ENCODE measurements around the gene GARIN5A. TPM values are rescaled to one million over a fixed set of nuclear protein-coding genes. Genes with fewer than 3 reads are reported as not detected.

Gene GARIN5A
- total RNA-seq, 5 donors from 2014 or later (not counting 1 experiment from before 2014, with no cell fraction given) = 0.60 to 1.2 (median 0.67) TPM; not detected in 1

- peaks cover 0 to 2% of the 10 kb centered on the region in 2 experiments for H3K4me1 ChIP-seq (ENCODE audit: control insufficient read depth in 1 of 2, extremely low read depth in 1 of 2, insufficient read depth in 2 of 2, low read length in 2 of 2)
- no peak overlapping the region for H3K4me3 Mint-ChIP-seq
- H3K36me3 ChIP-seq (ENCODE audit: control insufficient read depth in 2 of 2, extremely low read depth in 1 of 2, insufficient read depth in 1 of 2, low read length in 1 of 2) = no peaks in the 10 kb centered on the region
- H3K9me3 Mint-ChIP-seq = no peaks in the 10 kb centered on the region
- H3K27me3 ChIP-seq (replicated peaks in 1 of 2; ENCODE audit: control insufficient read depth in 2 of 2, extremely low read depth in 1 of 2, insufficient read depth in 2 of 2, low read length in 1 of 2) = peaks cover 0 to 49% of the 10 kb centered on the region in 2 experiments
- 75% methylated on average over 23 of the region's 53 CpGs for WGBS (ENCODE audit: insufficient coverage)
- ChIA-PET CTCF (no interaction called here), POLR2A (no interaction called here)
- no peaks in the 10 kb centered on the region for H3K9me3 ChIP-seq
- H3K27ac Mint-ChIP-seq = no peak overlapping the region
- H3K36me3 Mint-ChIP-seq = no peaks in the 10 kb centered on the region
- peaks cover 0 to 2% (median 0%) of the 10 kb centered on the region in 3 donors for H3K4me1 Mint-ChIP-seq
- DNase-seq (no peak), ATAC-seq (replicated peaks in 1 of 4) (no peak)
- H3K4me3 ChIP-seq (ENCODE audit: control insufficient read depth in 1 of 2, extremely low read depth in 1 of 2, low read length in 1 of 2) = no peak overlapping the region
- peaks cover 0 to 12% of the 10 kb centered on the region in 2 donors for H3K27me3 Mint-ChIP-seq
- no peak overlapping the region for H3K27ac ChIP-seq (ENCODE audit: low read length)
Measured at GRCh38 chr19:50516964-50517703, 40.5 kb upstream of the GARIN5A start.

- ATAC-seq (replicated peaks in 1 of 4) (no peak), DNase-seq (no peak)
- no peak overlapping the region for H3K4me3 ChIP-seq (ENCODE audit: control insufficient read depth in 1 of 2, extremely low read depth in 1 of 2, low read length in 1 of 2)
- CTCF ChIA-PET = no interaction called here
- Mint-ChIP-seq H3K9me3 (no peaks in the 10 kb centered on the region), H3K4me1 (peaks cover 4 to 6% (median 5%) of the 10 kb centered on the region in 3 donors), H3K36me3 (no peaks in the 10 kb centered on the region), H3K27me3 (peaks cover 0 to 12% of the 10 kb centered on the region in 2 donors), H3K27ac (no peak overlapping the region), H3K4me3 (no peak overlapping the region)
- H3K9me3 ChIP-seq = no peaks in the 10 kb centered on the region
- POLR2A ChIA-PET = no interaction called here
- H3K4me1 ChIP-seq (ENCODE audit: control insufficient read depth in 1 of 2, extremely low read depth in 1 of 2, insufficient read depth in 2 of 2, low read length in 2 of 2) = peaks cover 0 to 9% of the 10 kb centered on the region in 2 experiments
- 70% methylated on average over 4 of the region's 12 CpGs for WGBS (ENCODE audit: insufficient coverage)
- H3K36me3 ChIP-seq (ENCODE audit: control insufficient read depth in 2 of 2, extremely low read depth in 1 of 2, insufficient read depth in 1 of 2, low read length in 1 of 2) = no peaks in the 10 kb centered on the region
- H3K27ac ChIP-seq (ENCODE audit: low read length) = no peak overlapping the region
- H3K27me3 ChIP-seq (replicated peaks in 1 of 2; ENCODE audit: control insufficient read depth in 2 of 2, extremely low read depth in 1 of 2, insufficient read depth in 2 of 2, low read length in 1 of 2) = peaks cover 0 to 53% of the 10 kb centered on the region in 2 experiments
Measured at GRCh38 chr19:50516456-50516855, 39.8 kb upstream of the GARIN5A start.

- H3K27ac Mint-ChIP-seq = no peak overlapping the region
- H3K4me3 ChIP-seq (ENCODE audit: control insufficient read depth in 1 of 2, extremely low read depth in 1 of 2, low read length in 1 of 2) = no peak overlapping the region
- H3K36me3 Mint-ChIP-seq = no peaks in the 10 kb centered on the region
- peaks cover 0 to 51% of the 10 kb centered on the region in 2 experiments for H3K27me3 ChIP-seq (replicated peaks in 1 of 2; ENCODE audit: control insufficient read depth in 2 of 2, extremely low read depth in 1 of 2, insufficient read depth in 2 of 2, low read length in 1 of 2)
- ChIA-PET POLR2A (no interaction called here), CTCF (no interaction called here)
- WGBS (ENCODE audit: insufficient coverage) = 75% methylated on average over 11 of the region's 11 CpGs
- ATAC-seq (replicated peaks in 1 of 4) (no peak), DNase-seq (no peak)
- H3K27me3 Mint-ChIP-seq = peaks cover 0 to 12% of the 10 kb centered on the region in 2 donors
- no peaks in the 10 kb centered on the region for H3K9me3 ChIP-seq
- H3K9me3 Mint-ChIP-seq = no peaks in the 10 kb centered on the region
- H3K27ac ChIP-seq (ENCODE audit: low read length) = no peak overlapping the region
- peaks cover 2 to 19% of the 10 kb centered on the region in 2 experiments for H3K4me1 ChIP-seq (ENCODE audit: control insufficient read depth in 1 of 2, extremely low read depth in 1 of 2, insufficient read depth in 2 of 2, low read length in 2 of 2)
- no peak overlapping the region for H3K4me3 Mint-ChIP-seq
- peaks cover 11 to 18% (median 15%) of the 10 kb centered on the region in 3 donors for H3K4me1 Mint-ChIP-seq
- no peaks in the 10 kb centered on the region for H3K36me3 ChIP-seq (ENCODE audit: control insufficient read depth in 2 of 2, extremely low read depth in 1 of 2, insufficient read depth in 1 of 2, low read length in 1 of 2)
Measured at GRCh38 chr19:50515168-50515561, 38.5 kb upstream of the GARIN5A start.

GRCh38 chr19:50514346-50515167 is 37.9 kb upstream of the GARIN5A start:
- no peak overlapping the region for H3K4me3 Mint-ChIP-seq

DNA sequence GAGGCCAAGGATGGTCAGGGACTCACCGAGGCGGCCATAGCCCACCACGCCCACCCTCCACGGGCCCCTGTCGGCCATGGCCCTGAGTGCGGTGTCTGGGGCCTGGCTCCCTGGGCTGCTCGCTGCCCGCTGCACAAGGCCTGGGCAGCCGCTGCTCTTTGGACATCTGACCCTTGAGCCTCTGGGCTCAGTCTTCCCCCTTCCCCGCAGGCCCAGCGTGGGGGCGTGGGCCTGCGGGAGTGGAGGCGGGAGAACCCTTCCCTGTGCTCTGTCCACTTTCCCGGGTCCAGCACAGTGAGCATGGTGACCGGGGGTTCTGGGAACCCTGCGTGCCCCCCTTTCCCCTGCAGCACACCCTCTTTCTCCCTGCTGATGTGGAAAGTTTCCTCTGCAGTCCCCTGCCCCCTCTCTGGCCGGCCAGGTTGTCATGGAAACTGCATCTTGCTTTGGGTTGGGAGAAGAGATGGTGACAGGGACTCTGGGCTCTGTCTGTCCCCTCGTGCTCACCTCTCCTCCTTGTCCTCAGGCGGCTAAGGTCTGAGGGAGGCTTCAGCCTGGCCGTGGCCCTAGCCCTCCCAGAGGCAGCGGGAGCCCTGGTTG is 37.2 kb upstream of the GARIN5A start, which contains the start of gene ASPDH:
TSS of gene ASPDH (minus strand) at position 168 of the 600 bp plus-strand sequence. CDS start at position 78, 90 bp downstream.
- DNase-seq (no peak), ATAC-seq (replicated peaks in 1 of 4) (no peak)
- H3K9me3 Mint-ChIP-seq = no peaks in the 10 kb centered on the region
- no peak within 1 kb of the TSS for H3K4me3 Mint-ChIP-seq
- ChIA-PET POLR2A (no interaction called here), CTCF (no interaction called here)
- H3K27me3 Mint-ChIP-seq = peaks cover 0 to 12% of the 10 kb centered on the region in 2 donors
- Histone ChIP-seq H3K36me3 (ENCODE audit: control insufficient read depth in 2 of 2, extremely low read depth in 1 of 2, insufficient read depth in 1 of 2, low read length in 1 of 2) (no peaks in the 10 kb centered on the region), H3K27ac (ENCODE audit: low read length) (no peak within 1 kb of the TSS), H3K9me3 (no peaks in the 10 kb centered on the region), H3K4me1 (ENCODE audit: control insufficient read depth in 1 of 2, extremely low read depth in 1 of 2, insufficient read depth in 2 of 2, low read length in 2 of 2) (peaks cover 2 to 22% of the 10 kb centered on the region in 2 experiments), H3K4me3 (ENCODE audit: control insufficient read depth in 1 of 2, extremely low read depth in 1 of 2, low read length in 1 of 2) (no peak within 1 kb of the TSS), H3K27me3 (replicated peaks in 1 of 2; ENCODE audit: control insufficient read depth in 2 of 2, extremely low read depth in 1 of 2, insufficient read depth in 2 of 2, low read length in 1 of 2) (peaks cover 0 to 47% of the 10 kb centered on the region in 2 experiments)
- H3K4me1 Mint-ChIP-seq = peaks cover 11 to 20% (median 18%) of the 10 kb centered on the region in 3 donors
- 78% methylated on average over 14 of the region's 22 CpGs for WGBS (ENCODE audit: insufficient coverage)
- no peaks in the 10 kb centered on the region for H3K36me3 Mint-ChIP-seq
- H3K27ac Mint-ChIP-seq = no peak within 1 kb of the TSS

More at GRCh38 chr19:50514346-50515167, 37.9 kb upstream of the GARIN5A start:
- H3K9me3 ChIP-seq = no peaks in the 10 kb centered on the region
- Mint-ChIP-seq H3K27me3 (peaks cover 0 to 12% of the 10 kb centered on the region in 2 donors), H3K4me1 (peaks cover 11 to 18% (median 15%) of the 10 kb centered on the region in 3 donors), H3K27ac (no peak overlapping the region), H3K9me3 (no peaks in the 10 kb centered on the region), H3K36me3 (no peaks in the 10 kb centered on the region)
- H3K27me3 ChIP-seq (replicated peaks in 1 of 2; ENCODE audit: control insufficient read depth in 2 of 2, extremely low read depth in 1 of 2, insufficient read depth in 2 of 2, low read length in 1 of 2) = peaks cover 0 to 51% of the 10 kb centered on the region in 2 experiments
- ATAC-seq (replicated peaks in 1 of 4) (no peak), DNase-seq (no peak)
- no peaks in the 10 kb centered on the region for H3K36me3 ChIP-seq (ENCODE audit: control insufficient read depth in 2 of 2, extremely low read depth in 1 of 2, insufficient read depth in 1 of 2, low read length in 1 of 2)
- H3K4me1 ChIP-seq (ENCODE audit: control insufficient read depth in 1 of 2, extremely low read depth in 1 of 2, insufficient read depth in 2 of 2, low read length in 2 of 2) = peaks cover 2 to 22% of the 10 kb centered on the region in 2 experiments
- POLR2A ChIA-PET = no interaction called here
- no peak overlapping the region for H3K4me3 ChIP-seq (ENCODE audit: control insufficient read depth in 1 of 2, extremely low read depth in 1 of 2, low read length in 1 of 2)
- 50% methylated on average over 29 of the region's 38 CpGs for WGBS (ENCODE audit: insufficient coverage)
- H3K27ac ChIP-seq (ENCODE audit: low read length) = no peak overlapping the region
- CTCF ChIA-PET = no interaction called here
